Hair follicular keratinocyte (primary cell): ENCODE results near the gene ARRDC2. TPM values are rescaled to one million over a fixed set of nuclear protein-coding genes. Genes with fewer than 3 reads are reported as not detected.

Source experiments
- total RNA-seq: library from RNA; depleted of rRNA; stranded (reverse); fragments of >200 nt; gene quantifications from 2 replicates; pipeline ENCODE4 v1.2.3, GENCODE V29; 2015

Gene ARRDC2
- total RNA-seq: 6.4 and 8.2 TPM in 2 replicates

DNA sequence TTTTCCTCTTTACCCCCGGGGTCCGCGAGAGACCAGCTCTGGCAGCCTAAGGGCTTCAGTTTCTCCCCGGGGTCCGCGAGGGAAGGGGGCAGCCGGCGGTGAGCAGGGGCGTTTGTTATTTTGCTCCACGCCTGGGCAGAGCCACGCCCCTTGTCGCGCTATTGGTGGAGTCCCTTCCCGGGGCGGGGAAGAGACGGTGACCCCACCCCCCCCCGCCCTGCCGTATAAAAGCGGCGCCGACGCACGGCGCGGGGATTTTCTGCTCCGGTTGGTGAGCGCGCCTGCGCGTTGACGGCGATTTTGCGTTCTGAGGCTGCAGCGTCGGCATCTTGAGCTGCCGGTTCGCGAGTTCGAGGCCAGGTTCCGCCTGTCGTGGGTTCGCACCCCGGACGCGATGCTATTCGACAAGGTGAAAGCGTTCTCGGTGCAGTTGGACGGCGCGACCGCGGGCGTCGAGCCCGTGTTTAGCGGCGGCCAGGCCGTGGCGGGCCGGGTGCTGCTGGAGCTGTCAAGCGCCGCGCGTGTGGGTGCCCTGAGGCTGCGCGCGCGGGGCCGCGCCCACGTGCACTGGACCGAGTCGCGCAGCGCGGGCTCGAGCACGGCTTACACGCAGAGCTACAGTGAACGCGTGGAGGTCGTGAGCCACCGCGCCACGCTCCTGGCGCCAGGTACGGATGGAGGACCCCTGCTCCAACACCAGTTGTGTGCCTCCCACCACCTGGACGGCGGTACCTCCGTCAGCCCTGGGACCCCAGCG is at the start of gene ARRDC2:
Gene ARRDC2 (plus strand): TSS at position 254 of the 757 bp plus-strand sequence. CDS start 141 bp downstream, at position 395.

GRCh38 chr19:17966550-17967256 is 41.3 kb upstream of the ARRDC2 start, which contains the start of gene KCNN1:
Gene KCNN1, plus strand, starts transcription at chr19:17967107. Its CDS starts 6,782 bp downstream, at chr19:17973889.

Other genes starting within 250 kb of the ARRDC2 start
- gene B3GNT3, start 213.0 kb upstream of the ARRDC2 start, total RNA-seq: 8.0 and 13.7 TPM in 2 replicates
- not detected in 2 replicates for gene INSL3, start 186.7 kb upstream of the ARRDC2 start, total RNA-seq
- gene JAK3, start 160.2 kb upstream of the ARRDC2 start, total RNA-seq: 0.42 and 1.6 TPM in 2 replicates
- gene RPL18A, start 148.3 kb upstream of the ARRDC2 start, total RNA-seq: 1,779 and 2,048 TPM in 2 replicates
- not detected in 2 replicates for gene SLC5A5, start 136.2 kb upstream of the ARRDC2 start, total RNA-seq
- 62.5 and 103 TPM in 2 replicates for gene CCDC124, start 75.2 kb upstream of the ARRDC2 start, total RNA-seq
- gene KCNN1, start 41.1 kb upstream of the ARRDC2 start, total RNA-seq: not detected in 2 replicates
- gene IL12RB1, start 78.8 kb downstream of the ARRDC2 start, total RNA-seq: not detected in 2 replicates
- 2.4 and 3.3 TPM in 2 replicates for gene MAST3, start 89.6 kb downstream of the ARRDC2 start, total RNA-seq
- gene PIK3R2, start 145.0 kb downstream of the ARRDC2 start, total RNA-seq: 13.4 and 14.3 TPM in 2 replicates
- gene IFI30, start 165.6 kb downstream of the ARRDC2 start, total RNA-seq: 22.6 and 27.0 TPM in 2 replicates
- 77.5 and 113 TPM in 2 replicates for gene MPV17L2, start 185.0 kb downstream of the ARRDC2 start, total RNA-seq
- gene RAB3A, start 195.9 kb downstream of the ARRDC2 start, total RNA-seq: 0.19 and 0.23 TPM in 2 replicates
- gene PDE4C, start 218.3 kb downstream of the ARRDC2 start, total RNA-seq: not detected in 2 replicates